ENCODE results near the gene PCNX1. TPM values are rescaled to one million over a fixed set of nuclear protein-coding genes. Genes with fewer than 3 reads are reported as not detected.
"Not testable (repeated sequence)": the region's sequence is repeated elsewhere in the genome, so short reads cannot be mapped to it uniquely, and the experiment has no call there.

PCNX1 gene
- total RNA-seq, 1 donor from 2014 or later: 32.6 TPM

DNA sequence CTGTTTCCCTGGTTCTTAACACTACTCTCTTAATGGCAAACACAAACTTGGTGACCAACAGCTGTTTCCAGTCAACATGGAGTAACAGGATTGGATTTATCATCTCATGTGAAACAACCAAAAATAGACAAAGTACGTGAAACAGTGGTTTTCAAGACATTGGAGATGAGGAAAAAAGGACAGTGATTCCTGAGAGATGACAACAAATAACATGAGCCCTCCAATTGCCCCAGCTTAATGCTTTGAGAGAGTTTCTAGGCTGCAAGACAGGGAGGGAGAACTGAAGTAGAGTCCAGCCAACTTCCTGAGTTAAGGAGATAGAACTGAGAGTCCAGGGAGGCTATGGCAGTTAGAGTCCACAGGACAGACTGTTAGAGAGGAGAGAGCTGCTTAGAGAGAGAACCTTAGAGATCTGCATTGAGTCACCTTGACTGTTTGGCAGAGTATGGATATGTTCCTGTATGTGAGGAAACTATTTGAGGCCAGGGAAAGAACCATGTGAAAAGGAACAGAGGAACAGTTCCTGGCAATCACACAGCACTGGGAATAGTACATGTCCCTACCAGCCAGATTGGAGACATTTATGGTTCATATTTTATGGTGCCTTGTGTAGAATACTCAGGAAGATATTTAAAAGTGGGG, 106.4 kb downstream of the PCNX1 start:
- DNase-seq (ENCODE audit: low read depth, low spot score): no peak

DNA sequence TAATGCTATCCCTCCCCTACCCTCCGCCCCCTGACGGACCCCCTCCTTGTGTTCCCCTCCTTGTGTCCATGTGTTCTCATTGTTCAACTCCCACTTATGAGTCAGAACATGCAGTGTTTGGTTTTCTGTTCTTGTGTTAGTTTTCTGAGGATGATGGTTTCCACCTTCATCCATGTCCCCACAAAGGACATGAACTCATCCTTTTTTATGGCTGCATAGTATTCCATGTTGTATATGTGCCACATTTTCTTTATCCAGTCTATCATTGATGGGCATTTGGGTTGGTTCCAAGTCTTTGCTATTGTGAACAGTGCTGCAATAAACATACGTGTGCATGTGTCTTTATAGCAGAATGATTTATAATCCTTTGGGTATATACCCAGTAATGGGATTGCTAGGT, 112.7 kb downstream of the PCNX1 start:
- DNase-seq (ENCODE audit: low read depth, low spot score): not testable (repeated sequence)

GRCh38 chr14:71021347-71022011, 114.2 kb downstream of the PCNX1 start:
- DNase-seq (ENCODE audit: low read depth, low spot score): no peak

- DNase-seq (ENCODE audit: low read depth, low spot score): no peak
These were observed 115.0 kb downstream of the PCNX1 start for GRCh38 chr14:71022012-71022869.

GRCh38 chr14:71022939-71023338, 115.7 kb downstream of the PCNX1 start:
- no peak for DNase-seq (ENCODE audit: low read depth, low spot score)

DNA sequence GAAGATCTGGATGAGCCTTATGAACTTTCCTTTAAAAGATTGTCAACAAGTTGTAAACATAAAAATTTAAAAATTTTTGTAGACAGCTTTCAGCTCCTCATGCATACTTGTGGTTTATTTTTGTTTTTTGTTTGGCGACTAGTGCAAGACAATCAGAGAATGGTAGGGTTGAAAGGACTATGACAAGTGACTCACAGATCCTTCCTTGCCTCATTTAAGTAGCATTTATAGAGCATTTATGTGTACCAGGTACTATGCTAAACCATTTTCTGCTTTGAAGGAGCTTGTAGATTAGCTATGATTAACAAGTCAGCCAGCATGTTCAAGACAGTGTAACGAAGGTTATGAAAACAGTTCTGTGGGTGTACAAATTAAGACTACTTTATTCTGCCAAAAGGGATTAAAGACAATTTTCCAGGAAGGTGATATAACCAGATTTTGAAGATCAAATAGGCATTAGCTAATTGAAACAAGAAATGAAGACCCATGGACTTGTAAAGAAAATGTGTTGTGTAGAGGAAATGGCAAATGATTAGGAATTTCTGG, 122.0 kb downstream of the PCNX1 start:
- no peak for DNase-seq (ENCODE audit: low read depth, low spot score)

DNA sequence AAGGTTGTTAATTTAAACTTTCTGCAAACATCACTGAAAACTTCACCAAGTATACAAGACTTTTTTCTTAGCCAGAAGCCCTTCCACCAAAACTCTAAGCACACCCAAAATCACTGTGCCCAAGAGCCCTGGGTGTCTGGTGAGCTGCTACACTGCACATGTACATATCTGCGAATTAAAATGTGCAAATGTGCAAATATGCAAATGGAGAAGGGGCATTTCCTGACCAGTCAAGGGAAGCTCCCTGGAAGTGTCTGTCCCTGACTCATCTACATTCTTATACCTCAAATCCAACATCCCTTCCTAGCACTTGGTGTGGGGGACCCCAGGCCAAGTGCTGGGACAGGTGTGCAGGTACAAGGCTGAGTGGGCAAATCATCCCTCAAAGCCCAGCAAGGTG, 123.7 kb downstream of the PCNX1 start:
- no peak for DNase-seq (ENCODE audit: low read depth, low spot score)

- DNase-seq (ENCODE audit: low read depth, low spot score): no peak
These were observed 129.2 kb downstream of the PCNX1 start for GRCh38 chr14:71036433-71036832.

GRCh38 chr14:71048393-71048792, 141.1 kb downstream of the PCNX1 start:
- no peak for DNase-seq (ENCODE audit: low read depth, low spot score)

- no peak for DNase-seq (ENCODE audit: low read depth, low spot score)
These were observed 142.3 kb downstream of the PCNX1 start for GRCh38 chr14:71049435-71050133.

- no peak for DNase-seq (ENCODE audit: low read depth, low spot score)
These were observed 143.1 kb downstream of the PCNX1 start for GRCh38 chr14:71050227-71050823.

DNA sequence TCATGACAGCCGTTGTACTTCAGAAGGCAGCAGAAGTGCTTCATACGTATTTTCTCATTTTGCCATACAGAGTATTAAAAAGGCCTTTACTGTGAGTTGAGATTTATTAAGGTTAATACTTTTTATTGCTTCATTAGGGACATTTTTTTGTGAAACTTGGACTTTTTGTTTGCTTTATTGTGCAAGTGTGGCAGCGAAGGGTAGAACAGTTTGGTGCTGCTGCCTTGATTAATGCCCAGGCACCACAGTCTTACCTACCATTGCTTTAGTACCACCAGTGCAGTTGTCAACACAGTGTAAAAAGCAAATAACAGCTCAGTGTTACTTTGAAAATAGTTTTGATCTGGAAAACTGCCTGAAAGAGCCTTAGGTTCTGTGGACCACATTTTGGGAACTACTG, 147.4 kb downstream of the PCNX1 start:
- DNase-seq (ENCODE audit: low read depth, low spot score): no peak

DNA sequence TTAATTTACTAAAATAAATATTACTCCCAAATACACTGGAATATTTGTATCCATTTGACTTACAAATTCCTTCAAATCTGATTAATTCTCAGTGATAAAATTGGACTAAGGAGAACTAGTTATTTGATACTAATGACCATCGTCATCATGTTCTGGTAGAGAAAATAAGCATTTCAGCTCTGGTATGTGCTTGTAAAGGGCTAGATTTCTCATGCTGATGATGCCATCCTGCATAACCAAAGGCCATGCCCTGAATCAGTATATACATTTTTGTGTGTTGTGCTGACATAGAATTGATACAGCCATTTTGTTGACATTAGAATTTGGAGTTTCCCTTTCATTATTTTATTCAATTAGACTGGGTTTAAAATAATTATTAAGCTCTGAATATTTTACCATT, 148.9 kb downstream of the PCNX1 start:
- DNase-seq (ENCODE audit: low read depth, low spot score): no peak

DNA sequence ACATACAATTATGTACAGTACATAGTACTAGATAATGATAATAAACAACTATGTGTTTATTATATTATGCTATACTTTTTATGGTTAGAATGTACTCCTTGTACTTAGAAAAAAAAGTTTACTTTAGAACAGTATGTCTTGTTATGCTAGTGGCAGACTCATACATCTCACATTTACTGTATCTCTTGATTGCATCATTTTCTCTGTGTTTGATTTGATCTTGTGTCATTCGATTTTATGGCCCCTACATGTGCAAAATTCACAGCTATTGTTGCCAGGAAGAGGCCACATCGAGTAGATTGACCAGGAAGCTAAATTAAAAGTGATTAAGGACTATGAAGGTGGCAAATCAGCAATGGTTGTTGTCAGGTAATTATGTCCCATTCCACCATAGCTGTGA, 153.0 kb downstream of the PCNX1 start:
- DNase-seq (ENCODE audit: low read depth, low spot score): no peak

- DNase-seq (ENCODE audit: low read depth, low spot score): no peak
These were observed 153.7 kb downstream of the PCNX1 start for GRCh38 chr14:71060825-71061455.

GRCh38 chr14:71061458-71061857, 154.2 kb downstream of the PCNX1 start:
- no peak for DNase-seq (ENCODE audit: low read depth, low spot score)

DNA sequence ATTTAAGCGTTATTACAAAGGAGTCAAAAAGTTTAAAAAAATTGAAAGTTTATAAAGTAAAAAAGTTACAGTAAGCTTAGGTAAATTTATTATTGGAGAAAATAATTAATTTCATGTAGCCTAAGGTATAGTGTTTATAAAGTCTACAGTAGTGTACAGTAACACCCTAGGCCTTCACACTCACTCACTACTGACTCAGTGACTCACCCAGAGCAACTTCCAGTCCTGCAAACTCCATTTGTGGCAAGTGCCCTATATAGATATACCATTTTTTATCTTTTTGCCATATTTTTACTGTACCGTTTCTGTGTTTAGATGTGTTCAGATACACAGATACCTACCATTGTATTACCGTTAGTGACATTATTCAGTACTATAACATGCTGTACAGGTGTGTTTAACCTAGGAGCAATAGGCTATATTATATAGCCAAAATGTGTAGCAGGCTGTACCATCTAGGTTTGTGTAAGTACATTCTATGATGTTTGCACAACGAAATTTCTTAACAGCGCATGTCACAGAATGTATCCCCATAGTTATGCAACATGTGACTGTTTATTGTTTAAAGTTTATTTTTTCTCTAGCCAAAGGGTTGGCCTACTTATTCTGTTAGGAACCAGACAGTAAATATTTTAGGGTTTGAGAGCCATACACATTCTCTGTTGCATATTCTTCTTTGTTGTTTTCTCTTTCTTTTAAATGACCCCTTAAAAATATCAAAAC, 155.5 kb downstream of the PCNX1 start:
- no peak for DNase-seq (ENCODE audit: low read depth, low spot score)

DNA sequence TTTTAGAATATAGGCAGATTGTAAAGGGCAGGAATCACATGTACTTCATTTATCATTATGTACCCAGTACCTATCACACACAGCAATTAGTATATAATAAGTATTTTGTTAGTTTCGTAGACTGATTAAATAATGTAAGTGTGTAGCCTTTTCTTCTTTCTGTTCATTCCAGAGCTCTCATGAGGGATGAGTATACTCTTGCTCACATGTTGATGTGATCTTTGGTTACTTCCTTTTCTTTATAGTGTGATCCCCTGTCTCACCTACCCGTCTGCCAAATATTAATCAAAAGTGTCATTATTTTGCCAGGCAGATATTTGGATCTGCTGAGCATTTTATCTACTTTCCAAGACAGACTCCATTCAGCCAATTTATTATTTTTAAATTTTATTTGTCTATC, 156.1 kb downstream of the PCNX1 start:
- no peak for DNase-seq (ENCODE audit: low read depth, low spot score)

GRCh38 chr14:71064747-71065146, 157.5 kb downstream of the PCNX1 start:
- DNase-seq (ENCODE audit: low read depth, low spot score): not testable (repeated sequence)

DNA sequence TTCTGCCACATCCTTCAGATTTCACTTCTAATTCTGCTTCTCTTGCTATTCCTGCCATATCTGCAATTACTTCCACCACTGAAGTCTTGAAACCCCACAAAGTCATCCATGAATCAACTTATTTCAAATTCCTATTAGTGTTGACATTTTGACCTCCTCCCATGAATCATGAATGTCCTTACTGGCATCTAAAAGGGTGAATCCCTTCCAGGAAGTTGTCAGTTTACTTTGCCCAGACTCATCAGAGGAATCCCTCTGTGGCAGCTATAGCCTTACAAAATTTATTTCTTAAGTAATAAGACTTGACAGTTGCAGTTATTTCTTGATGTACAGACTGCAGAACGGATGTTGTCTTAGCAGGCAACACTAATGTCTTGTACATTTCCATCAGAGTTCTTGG, 162.9 kb downstream of the PCNX1 start:
- no peak for DNase-seq (ENCODE audit: low read depth, low spot score)
